Activated CD8-positive, alpha-beta memory T cell treated with anti-CD3 and anti-CD28 coated beads, Interleukin-2, amount 50 U/mL, for 24 hours (primary cell): ENCODE data around the gene WDR19.
"Not testable (repeated sequence)": the region's sequence is repeated elsewhere in the genome, so short reads cannot be mapped to it uniquely, and the experiment has no call there.

Experiments
- DNase-seq: peaks from one replicate; pipeline ENCODE4 v3.0.0-alpha.2; 2020; ENCODE audit errors: extremely low read depth

The WDR19 gene

DNA sequence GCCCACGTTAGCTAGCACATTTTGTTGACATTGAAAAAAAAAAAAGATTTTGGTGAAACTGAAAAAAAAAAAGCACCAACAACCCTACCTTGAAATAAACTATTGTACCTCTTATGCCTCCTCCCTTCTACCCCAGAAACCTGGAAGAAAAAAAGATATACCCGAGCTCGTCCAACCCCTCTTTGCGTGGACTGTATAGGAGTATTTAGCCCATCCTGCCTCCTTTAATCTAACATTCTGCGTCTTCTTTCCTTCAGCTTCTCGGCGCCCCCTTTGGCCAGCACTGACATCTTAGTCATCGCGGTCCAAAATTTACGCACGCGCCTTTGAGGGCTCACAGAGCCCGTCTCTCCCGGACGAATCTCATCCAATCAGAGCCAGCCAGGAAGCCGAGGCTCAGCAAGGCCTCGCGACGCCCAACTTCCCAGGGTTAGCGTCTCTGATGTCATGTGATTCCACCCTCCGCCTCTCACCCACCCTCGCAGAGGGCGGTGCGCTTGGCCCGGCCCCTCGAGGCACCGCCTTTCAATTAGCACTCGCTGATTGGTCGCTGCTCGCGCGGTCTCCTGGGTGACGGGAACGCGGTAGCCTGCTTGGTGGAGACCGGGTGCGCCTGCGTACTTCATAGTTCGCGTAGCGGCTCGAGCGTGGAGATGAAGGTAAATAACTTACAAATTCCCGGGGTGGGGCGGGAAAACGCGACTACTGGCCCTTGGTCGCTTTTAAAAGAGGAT lies at the start of gene WDR19:
Gene WDR19, plus strand, starts transcription at position 625 of the 734 bp plus-strand sequence. Its CDS starts 29 bp downstream, at position 654.
- peak; percentile 97 for DNase-seq

DNA sequence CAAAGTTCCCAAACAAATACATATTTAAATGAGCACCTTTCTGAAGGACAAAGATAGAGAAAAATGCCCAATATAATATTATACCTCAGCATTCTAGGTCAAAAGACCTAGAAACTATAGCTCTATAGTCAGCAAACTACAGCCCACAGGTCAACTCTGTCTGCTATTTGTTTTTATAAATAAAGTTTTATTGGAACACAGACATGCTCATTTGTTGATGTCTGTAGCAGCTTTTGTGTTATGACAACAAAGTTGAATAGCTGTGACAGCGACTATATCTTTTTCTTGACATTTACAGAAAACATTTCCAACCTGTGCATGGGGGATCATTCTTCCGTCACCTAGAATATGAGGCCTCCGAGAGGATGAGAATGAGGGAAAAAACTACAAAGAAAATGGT lies 48.7 kb upstream of the WDR19 start:
- DNase-seq = no peak

DNA sequence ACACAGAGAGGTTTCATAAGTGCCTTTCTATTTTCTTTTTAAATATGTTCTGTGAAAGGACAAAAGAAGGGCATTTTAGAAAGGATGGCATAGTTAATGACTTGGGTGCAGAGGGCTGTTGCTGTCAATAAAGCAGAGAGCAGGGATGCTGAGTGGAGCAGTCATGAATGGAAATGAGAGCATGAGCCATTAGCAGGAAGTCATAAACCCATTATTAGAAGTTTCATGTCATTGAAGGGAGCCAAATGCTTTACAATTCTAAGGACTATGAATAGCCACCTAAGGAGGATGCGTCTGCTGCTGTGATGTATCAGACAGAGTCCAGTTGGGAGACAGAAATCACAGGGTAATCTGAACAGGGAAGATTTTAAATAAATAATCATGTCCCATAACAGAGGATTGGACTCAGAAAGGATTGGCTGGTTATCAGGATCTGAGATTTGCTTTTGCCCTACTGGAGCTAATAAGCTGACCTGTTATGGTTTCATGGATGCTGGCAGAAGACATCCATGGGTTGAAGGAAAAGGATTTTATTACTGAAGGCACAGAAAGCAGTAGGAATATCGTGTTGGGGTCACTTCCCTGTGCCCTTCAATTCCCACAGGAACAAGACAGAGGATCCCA lies 47.5 kb upstream of the WDR19 start:
- DNase-seq = no peak

DNA sequence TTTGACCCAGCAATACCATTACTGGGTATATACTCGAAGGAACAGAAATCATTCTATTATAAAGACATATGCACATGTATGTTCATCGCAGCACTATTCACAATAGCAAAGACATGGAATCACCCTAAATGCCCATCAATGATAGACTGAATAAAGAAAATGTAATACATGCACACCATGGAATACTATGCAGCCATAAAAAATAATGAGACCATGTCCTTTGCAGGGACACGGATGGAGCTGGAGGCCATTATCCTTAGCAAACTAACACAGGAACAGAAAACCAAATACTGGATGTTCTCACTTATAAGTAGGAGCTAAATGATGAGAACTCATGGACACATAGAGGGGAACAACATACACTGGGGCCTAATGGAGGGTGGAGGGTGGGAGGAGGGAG lies 44.1 kb upstream of the WDR19 start:
- not testable (repeated sequence) for DNase-seq

DNA sequence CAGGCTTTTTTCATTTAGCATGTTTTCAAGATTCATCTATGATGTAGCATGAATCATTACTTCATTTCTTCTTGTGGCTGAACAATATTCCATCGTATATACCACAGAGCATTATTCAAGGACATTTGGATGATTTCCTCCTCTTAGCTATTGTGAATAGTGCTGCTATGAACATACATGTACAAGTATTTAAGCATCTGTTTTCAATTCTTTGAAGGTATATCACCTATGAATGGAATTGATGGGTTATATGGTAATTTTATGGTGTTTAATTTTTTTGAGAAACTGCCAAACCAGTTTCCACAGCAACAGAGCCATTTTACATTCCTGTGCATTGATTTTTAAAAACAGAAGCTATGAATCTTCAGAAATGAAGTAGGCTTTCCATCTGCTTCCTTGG lies 36.1 kb upstream of the WDR19 start:
- DNase-seq = no peak

DNA sequence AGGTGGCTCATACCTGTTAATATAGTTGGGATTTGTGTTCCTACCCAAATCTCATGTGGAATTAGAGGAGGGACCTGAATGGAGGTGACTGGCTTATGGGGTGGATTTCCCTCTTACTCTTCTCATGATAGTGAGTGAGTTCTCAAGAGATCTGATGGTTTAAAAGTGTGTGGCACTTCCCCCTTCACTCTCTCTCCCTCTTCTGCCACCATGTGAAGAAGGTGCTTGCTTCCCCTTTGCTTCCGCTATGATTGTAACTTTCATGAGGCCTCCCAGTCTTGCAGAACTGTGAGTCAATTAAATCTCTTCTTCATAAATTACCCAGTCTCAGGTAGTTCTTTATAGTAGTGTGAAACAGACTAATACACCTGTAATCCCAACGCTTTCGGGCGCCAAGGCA lies 28.3 kb upstream of the WDR19 start:
- no peak for DNase-seq

DNA sequence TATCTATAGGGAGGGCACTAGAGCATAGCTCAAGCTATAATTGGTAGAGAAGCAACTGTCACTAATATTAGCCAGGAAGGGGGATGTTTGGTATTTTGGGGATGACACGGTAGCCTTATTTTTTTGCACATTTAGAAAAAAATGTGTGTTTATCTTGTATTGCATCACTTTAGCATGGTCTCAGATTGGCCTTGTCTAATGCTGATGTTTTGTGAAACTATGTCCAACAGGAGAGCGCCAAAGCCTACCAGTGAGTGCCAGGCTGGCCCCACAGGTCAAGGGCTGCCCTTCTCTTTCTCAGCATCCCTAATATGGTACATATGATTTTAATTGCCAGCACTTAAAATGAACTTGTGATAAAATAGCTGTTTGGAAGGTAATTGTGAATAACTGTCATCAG lies 24.8 kb upstream of the WDR19 start:
- DNase-seq = no peak

DNA sequence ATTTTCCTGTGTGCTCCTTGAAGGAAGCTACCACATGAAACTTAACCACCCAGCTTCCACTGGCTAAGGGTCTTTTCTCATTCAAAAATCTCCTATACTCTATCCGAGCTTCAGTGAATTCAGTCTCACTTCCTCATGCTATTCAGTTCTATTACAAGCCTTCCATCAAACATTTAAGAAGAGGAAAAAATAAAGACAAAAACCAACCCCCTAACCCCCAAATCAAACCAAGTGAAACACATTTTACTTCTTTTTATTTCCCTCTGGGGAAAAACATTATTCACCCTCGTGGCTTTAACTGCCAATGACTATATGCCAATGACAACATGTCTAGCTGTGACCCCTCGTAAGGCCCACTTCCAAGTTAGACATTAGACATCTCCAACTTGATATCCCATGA lies 16.2 kb upstream of the WDR19 start:
- DNase-seq = no peak

DNA sequence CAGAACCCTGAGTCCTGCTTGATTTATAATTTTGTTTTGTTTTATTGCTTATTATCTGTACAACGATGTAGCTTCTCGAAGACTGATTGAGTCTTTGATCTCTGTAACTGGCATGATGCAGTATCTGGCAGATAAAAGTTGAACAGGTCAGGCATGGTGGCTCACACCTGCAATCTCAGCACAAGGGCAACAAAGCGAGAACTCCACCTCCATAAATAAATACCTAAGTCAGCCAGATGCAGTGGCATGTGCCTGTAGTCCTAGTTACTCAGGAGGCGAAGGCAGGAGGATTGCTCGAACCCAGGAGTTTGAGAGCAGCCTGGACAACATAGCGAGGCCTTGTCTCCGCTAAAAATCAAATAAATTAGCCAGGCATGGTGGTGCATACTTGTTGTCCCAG lies 15.7 kb upstream of the WDR19 start:
- no peak for DNase-seq

DNA sequence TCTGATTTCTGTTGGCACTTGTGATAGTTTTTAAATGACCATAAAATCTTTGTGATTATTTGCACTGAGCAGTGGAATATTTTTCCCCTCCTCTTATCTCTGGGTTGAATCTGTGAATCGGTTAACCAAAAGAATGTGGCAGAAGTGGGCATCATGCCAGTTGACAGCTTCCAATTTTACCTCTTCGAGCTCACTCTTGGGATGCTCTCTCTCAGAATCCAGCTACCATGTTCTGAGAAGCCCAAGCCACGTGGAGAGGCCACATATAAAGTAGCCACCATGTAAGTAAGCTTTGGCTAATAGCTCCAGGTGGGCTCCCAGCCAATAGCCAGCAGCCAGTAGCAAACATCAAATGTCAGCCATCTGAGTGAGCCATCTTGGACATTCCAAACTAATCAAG lies 12.9 kb upstream of the WDR19 start:
- no peak for DNase-seq

DNA sequence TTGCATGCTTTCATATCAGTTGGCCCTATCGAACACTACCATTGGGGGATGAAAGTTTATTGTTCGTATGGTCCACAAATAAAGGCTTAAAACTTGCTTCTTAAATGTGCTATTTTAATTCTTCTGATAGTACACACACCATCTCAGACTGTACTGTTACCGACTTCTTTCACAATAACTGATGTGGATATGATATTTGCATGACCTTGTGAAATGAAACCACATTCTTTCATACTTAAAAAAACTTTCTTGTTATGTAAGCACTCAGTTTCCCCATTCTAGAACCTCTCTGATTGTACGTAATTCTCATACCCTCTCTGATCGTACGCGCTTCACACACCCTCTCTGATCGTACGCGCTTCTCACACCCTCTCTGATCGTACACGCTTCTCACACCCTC lies 12.0 kb upstream of the WDR19 start:
- no peak for DNase-seq

DNA sequence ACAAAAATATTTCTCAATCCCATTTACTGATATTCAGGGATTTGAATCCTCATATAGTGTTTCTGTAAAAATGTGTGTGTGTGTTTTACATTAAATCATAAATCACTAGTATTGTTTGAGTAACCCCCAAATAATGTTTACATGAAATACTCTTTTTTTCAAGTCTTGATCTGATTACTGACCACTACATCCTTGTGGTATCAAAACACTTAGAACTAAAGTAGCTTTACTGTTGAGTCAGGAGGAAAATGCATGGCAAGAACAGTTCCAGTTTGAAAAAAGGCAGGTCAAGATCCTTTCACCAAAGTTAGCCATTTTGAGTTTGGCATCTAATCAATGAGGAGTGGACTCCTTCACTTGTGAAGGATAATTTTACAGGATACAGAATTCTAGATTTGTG lies 3.6 kb upstream of the WDR19 start:
- DNase-seq = no peak

DNA sequence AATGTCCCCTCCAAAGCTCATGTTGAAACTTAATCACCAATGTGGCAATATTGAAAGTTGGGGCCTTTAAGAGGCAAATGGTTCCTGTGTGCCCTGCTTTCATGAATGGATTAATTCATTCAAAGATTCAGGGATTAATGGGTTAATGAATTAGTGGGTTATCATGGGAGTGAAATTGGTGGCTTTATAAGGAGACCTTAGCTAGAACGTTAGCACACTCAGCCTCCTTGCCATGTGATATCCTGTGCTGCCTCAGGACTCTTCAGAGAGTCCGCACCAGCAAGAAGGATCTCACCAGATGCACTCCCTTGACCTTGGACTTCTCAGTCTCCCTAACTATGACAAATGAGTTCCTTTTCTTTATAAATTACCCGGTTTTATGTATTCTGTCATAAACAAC lies 2.6 kb upstream of the WDR19 start:
- no peak for DNase-seq

DNA sequence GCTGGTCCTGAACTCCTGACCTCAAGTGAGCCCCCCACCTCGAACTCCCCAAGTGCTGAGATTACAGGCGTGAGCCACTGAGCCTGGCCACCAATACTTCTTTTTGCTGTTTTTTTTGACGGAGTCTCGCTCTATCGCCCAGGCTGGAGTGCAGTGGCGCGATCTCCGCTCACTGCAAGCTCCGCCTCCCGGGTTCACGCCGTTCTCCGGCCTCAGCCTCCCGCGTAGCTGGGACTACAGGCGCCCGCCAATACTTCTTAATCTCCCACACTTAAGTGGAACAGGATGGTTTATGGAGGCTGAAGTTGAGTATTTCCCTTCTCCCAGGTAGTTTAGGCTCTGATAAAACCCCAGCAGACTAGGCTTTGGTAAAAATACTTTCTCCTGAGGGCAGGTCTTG lies 1.7 kb upstream of the WDR19 start:
- DNase-seq = not testable (repeated sequence)

DNA sequence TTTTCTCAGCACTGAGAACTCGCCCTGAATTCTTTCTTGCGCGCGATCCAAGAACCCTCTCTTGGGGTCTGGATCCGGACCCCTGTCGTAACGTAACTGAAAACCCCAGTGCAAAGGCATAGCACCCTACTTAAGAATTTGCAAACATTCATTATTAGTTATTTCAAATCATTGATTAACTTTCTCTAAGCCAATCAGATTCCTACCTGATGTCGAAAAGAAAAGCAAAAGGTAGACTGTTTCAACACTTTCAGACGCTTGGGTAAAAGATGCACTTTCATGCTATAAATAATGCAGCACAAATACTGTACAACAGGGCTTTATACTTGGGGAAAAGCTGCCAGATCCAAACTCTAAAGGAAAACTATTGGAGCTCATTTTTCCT lies 817 bp upstream of the WDR19 start:
- no peak for DNase-seq

DNA sequence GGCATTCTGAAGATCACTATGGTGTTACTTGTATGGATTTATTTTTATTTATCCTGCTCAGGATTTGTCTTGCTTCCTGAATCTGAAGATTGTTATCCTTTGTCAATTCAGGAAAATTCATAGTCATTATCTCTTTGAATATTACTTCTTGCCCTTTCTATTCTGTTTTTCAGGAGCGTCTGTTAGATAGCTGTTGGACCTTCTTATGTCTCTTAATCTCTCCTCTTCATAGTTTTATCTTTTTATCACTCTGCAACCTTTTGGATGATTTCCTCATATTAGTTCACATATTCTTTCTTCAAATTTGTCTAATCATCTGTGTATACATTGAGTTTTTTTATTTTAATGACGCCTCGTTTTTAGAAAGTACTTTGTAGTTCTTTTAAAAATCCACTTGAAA lies 19.6 kb downstream of the WDR19 start:
- DNase-seq = no peak

DNA sequence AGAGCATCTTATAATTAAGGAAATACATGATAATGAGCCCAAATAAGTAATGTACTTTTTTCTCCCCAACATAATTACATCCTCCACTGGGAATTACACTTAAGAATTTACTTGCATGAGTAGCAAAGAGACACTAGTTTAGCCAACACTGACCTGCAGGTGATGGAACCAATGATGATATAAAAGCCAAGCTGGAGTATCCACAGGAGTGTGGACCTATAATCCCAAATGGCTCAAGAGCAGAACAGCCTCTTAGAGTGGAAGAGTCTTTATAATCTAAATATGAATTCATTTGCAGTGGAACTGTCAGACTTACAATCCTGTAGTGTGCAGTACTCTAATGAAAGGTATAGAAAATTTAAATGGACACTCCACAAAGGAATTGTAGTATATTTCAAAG lies 22.2 kb downstream of the WDR19 start:
- no peak for DNase-seq

DNA sequence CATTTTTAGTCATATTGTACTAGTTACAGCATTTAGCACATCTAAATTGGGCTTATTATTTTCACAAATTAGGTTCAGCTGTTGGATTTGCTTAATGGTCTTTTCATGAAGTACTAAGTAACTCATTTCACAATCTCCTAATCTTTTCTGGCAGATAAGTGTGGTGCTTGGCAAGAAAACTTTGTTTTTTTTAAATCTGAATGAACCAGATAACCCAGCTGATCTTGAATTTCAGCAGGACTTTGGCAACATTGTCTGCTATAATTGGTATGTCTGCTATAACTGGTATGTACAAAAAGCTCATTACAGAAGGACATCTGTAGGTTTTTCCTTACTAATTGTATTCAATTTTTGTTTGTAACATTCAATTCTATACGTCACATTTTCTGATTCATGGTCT lies 22.7 kb downstream of the WDR19 start:
- no peak for DNase-seq

DNA sequence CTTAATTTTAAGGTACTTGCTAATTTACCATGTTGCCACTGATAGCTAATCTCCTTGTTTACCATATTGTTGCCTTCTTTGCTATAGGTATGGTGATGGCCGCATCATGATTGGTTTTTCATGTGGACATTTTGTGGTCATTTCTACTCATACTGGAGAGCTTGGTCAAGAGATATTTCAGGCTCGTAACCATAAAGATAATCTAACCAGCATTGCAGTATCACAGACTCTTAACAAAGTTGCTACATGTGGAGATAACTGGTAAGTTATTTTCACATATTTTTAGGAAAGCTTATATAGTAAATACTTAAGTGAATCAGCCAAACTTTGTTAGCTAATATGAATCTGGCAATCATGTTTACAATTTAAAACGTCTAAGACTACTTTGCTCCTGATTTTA lies 23.1 kb downstream of the WDR19 start:
- no peak for DNase-seq

DNA sequence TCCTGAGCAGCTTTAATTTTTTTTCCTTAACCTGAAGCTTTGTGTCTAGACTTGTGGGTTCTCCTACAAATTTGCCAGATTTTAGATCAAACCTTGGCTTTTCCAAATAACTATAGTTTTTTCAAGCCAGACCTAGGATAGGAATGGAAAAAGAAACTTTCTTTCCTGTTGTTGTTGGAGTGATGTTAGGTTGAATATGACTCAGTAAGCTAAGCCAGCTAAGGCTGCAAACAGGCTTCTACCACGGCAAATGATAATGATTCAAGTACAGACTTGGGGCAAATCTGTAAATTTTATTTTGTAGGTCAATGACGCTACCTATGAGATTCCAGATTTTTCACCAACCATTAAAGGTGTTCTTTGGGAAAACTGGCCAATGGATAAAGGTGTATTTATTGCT lies 45.6 kb downstream of the WDR19 start:
- DNase-seq = no peak

DNA sequence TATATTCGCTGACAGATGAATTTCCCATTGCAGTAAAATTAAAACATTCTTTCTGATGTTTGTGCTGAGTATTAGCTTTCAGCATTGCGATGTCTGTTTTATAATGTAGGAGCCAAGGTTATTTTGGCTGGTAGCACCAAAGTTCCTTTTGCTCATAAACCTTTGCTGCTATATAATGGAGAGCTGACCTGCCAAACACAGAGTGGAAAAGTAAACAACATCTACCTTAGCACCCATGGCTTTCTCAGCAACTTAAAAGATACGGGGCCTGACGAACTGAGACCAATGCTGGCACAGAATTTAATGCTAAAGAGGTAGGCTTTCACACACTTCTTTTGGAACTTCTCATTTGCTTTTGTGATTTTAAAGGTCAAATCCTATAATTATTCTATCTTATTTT lies 46.0 kb downstream of the WDR19 start:
- DNase-seq = no peak

DNA sequence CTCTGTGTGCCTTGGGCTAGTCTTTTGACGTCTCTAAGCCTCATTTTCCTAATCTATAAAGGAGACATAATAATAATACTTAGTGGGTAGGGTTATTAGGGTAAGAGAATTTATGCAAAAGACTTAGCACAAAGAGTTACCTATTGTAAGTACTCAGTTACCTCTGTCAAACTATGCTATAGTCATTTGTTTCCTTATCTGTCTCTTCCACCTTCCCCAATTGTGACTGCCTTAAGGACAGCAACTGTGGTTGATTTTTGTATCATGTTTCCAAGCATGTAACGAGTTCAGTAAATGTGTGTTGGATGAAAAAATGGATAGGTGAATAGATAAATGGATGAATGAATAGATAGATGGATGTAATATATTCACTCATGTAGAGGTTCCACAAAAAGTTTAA lies 48.1 kb downstream of the WDR19 start:
- no peak for DNase-seq

DNA sequence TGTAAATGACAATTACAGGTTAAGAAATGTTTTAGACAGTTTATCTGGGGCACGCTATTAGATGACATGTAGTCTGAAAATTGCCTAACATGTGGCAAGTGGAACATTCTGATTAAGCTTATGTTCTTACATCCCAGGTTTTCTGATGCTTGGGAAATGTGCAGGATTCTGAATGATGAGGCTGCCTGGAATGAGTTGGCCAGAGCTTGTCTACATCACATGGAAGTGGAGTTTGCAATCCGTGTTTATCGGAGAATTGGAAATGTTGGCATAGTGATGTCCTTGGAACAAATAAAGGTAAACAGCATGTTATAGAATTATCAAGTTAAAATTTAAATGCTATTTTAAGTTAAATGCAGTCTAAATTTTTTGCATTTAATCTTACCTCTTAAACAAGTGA lies 49.3 kb downstream of the WDR19 start:
- no peak for DNase-seq

DNA sequence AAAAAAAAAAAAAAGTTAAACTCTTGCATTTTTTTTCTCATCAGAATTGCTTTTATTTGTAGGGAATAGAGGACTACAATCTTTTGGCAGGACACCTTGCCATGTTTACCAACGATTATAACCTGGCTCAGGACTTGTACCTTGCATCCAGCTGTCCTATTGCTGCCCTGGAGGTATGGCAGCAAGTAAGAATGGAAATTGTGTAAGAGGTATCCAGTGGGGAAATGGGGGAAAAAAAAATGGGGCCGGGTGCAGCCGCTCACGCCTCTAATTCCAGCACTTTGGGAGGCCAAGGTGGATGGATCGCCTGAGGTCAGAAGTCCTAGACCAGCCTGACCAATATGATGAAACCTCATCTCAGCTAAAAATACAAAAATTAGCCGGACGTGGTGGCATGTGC lies 49.8 kb downstream of the WDR19 start:
- DNase-seq = no peak
